GM18517 (cell line): ENCODE results near the gene MSRB2.
"Not testable (repeated sequence)": the region's sequence is repeated elsewhere in the genome, so short reads cannot be mapped to it uniquely, and the experiment has no call there.

Experiments used
- ATAC-seq: cut with Tn5 transposase; IDR thresholded peaks from one replicate; pipeline ENCODE4 v1.9.1; 2021; ENCODE audit warnings: mild to moderate bottlenecking, moderate library complexity; ENCODE audit not compliant: unreplicated experiment

MSRB2 gene

DNA sequence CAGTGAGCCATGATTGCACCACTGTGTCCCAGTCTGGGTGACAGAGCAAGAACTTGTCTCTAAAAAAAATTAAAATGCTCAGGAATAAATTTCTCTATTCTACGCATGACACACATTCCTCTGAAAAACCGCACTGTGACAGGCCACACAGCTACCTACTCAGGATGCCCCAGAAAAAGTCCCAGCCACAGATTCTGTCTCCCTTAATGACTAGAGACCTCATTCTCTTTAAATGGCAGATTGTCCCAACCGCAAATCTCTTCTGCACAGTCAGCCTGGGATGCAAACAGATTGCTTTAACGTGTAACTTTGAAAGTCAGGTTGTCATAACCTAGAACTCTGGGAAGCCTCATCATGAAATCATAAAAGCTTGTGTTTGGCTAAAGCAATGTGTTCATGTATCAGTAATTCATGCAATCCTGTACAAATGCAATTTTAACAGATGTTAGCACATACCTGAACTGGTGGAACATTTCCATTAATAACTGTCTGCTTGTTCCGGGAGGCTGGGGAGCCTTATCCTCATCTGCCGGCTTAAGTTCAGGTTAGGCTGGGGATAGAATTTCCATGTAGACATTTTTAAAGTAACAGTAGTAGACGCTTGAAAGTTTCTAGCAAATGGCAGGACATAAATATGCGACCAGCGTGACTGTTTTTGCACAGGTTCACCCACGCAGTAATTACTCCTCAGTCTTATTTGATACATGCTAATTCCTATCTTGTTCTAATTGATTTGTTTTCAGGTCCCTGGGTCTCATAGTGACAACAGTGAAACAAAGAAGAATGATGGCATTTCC, 26.2 kb upstream of the MSRB2 start:
- ATAC-seq = no peak

DNA sequence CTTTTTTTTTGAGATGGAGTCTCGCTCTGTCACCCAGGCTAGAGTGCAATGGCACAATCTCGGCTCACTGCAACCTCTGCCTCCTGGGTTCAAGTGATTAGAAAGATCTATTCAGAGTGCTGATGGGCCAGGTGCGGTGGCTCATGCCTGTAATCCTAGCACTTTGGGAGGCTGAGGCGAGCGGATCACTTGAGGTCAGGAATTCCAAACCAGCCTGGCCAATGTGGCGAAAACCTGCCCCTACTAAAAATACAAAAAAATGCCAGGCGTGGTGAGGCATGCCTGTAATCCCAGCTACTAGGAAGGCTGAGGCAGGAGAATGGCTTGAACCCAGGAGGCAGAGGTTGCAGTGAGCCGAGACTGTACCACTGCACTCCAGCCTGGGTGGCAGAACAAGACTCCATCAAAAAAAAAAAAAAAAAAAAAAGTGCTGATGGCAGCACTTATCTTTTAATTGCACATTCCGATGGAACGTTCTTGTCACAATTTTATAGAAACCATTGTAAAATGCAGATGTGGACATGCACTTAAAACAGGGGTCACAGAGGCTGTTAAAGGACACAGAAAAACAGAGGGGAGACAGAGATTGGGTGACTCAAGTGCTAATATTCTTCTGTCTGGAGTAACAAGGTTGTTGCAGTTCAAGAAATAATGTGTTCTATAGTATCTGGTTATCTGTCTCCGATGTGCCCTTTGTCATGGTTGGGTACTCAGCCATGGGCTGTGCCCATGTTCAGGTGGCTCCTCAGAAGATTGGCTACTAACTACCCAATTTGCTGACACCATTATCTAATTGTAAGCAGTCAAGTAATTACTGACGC, 25.1 kb upstream of the MSRB2 start:
- not testable (repeated sequence) for ATAC-seq

DNA sequence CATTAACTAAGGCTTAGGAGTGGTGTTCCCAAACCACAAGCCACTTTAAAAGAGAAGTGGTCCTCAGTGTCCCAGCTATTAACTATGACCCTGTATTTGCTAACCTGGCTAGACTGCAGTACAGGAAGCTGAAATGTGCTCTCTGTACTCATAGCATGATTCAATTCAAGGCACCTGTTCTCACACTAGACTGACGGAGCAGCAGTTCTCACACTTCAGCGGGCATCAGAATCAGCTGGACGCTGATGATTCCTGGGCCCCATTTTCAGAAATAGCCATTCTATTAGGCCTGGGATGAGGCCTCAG, 24.5 kb upstream of the MSRB2 start:
- no peak for ATAC-seq

DNA sequence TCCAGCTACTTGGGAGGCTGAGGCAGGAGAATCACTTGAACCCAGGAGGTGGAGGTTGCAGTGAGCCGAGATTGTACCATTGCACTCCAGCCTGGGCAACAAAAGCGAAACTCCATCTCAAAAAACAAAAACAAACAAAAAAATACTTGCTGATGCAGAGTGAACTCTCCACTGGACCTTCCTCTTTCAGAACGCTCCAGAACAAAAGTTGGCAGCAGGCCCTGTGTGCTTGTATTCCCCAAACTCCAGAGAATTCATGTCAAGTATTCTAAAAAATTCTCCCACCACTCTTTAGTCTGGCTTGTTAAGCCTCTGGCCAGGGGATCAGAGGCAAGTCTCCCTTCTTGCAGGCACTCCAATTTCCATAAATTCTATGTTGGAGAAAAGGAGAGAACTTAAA, 22.8 kb upstream of the MSRB2 start:
- not testable (repeated sequence) for ATAC-seq

DNA sequence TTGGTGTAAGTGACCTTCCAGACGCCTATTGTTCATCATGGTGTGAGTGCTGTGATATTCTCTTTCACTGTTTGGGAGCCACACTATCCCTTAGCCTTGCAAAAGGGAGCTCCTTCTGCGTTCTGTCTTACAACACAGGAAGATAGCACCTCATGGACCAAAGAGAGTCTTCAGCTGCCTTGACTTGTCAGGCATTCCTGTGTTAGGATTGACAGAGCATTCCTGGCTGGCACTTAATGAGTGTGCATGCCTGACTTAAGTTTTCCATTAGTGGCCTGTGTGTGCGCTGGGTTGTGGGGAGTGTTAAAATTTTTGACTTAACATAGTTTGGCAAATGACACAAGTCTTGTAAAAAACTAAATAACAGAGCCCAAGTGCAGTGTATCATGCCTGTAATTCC, 21.9 kb upstream of the MSRB2 start:
- ATAC-seq = no peak

DNA sequence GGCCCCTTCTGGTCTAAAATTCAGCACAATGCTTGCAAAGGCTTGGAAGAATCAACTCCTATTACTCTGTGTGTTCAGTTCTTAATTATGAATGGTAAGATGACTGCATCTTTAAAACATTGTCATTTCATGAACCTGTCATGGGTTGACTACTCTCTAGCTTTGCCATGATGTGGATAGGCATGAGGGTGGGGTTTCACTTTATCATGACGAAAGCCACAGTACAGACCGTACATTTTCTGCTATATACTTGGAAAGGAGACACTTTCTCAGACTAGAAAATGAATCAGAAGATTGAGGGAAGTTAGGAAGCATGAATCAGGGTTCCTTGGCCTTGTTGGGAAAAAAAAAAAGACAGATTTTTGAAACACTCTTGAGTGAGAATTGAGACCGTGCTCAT, 19.7 kb upstream of the MSRB2 start:
- ATAC-seq = no peak

DNA sequence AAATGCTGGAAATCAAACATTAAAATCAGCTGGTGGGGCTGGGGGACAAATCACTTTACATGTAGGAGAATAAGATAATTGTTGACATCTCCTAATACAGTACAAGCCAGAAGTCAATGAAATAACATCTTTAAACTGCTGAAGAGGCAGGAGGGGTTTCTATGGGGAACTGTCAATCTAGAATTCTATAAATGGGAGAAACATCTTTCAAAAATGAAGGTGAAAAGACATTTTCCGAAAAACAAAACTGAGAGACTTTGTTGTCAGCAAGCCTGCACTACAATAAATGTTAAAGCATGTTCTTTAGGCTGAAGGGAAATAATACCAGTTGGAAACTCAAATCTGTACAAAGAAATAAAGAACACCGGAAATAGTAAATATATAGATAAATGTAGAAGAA, 17.3 kb upstream of the MSRB2 start:
- no peak for ATAC-seq

DNA sequence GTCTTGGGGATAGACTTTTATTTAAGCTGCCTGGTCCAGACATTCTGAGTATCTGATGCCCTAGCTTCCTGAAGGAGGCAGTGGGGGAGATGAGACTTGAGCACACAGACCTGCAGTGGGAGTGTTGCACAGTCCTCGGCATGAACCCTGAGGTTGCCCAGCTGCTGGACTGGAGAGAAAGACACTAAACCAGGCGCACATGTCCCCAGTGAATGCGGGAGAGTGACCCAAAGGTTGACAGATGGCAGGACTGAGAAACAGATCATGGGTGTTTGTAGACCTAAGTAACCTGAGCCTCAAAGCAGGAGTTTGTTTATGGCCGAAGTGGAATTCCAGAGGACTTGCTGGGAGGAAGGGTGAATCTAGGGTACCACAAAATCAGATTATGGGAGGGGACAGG, 15.7 kb upstream of the MSRB2 start:
- no peak for ATAC-seq

DNA sequence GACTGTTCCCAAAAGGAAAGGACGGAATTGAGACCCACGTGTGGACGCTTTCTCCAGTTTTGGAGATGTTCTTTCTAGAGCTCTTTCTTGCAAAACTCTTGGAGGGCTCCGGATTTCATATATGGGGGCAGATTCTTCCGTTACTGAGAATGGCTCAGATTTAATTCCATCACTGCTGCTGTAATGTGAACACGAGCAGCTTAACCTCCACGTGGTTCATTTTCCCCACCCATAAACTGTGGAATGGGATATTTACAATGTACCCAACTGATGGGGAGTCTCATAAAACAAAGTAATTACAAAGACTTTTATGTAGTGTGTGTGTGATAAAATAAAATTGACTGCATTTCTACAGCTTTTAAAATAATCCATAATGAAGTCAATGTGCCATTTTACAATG, 15.1 kb upstream of the MSRB2 start:
- no peak for ATAC-seq

DNA sequence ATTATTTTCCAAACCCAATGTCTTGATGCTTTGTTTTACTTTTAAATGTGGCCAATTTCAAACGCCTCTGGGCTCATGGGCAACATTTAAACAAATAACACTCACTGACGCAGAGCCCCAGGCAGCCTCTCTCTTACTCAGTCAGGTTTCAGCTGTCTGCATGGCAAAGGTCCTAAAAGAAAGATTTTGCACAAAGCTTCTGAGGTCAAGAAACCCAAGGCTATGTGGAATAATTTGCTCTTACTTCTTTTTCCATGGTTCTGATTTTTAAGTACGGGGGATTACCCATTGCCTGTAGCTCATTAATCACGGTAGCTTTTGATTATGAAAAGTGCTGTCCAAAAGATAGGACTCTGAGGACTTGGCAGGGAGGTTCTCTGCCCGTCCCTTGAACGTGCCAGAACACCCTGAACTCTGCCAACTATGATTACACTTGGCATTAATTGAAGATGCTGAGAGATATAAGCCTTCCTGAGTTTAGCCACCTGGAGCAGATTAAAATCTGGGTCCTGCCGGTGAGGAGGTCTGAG, 14.1 kb upstream of the MSRB2 start:
- no peak for ATAC-seq

DNA sequence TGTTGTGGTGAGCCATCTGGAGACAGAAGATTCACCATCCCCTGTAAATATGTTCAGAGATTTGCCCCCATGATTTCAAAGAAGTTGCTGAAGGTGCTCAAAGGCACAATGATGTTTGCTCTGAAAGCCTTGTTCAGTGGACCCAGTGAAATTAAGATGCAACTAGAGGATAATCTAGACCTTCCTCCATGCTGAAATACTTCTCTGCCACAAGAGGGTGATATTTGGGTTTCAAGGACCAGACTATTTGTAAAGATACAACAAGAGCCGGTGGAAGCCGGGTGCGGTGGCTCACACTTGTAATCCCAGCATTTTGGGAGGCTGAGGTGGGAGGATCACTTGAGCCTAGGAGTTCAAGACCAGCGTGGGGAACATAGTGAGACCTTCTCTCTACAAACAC, 13.5 kb upstream of the MSRB2 start:
- ATAC-seq = no peak

DNA sequence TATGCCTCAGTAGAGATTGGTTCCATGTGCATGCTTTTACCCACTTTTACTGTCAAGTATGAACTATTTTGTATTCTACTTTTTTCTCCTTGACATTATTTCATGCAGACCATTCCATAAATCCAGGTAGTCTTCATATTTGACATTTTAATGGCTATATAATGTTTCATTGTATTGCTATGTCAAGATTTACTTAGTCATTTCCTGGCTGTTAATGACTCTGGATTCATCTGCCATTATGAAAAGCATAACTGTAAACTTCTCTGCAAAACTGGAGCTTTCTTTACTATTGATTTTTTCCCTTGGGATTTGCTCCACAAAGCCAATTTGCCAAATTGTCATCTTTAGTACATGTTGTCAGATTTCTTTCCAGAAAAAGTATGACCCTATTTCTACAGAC, 6.8 kb upstream of the MSRB2 start:
- no peak for ATAC-seq

DNA sequence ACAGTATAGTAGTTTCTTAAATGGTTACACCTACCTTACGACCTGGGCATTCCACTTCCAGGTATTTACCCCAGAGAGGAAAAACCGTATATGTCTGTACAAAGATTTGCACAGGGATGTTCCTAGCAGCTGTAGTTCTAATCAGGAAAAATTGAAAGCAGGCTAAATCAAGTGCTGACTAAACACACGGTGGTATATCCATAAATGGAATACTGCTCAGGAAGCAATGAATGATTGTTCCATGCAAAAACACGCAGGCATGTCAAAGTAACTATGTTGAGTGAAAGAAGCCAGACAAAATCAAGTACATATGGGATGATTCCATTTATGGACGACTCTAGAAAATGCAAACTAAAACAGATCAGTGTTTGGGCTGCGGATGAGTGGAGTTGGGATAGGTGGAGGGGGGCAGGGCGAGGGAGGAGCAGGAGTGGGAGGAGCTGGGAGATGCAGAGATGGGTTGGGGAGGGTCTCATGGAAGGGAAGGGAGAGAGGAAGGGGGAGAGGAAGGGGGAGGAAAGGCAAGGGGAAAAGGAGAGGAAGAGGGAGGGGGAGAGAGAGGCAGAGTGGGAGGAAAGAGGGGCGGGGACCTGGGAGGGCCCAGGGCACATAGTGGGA, 484 bp upstream of the MSRB2 start:
- ATAC-seq = no peak

DNA sequence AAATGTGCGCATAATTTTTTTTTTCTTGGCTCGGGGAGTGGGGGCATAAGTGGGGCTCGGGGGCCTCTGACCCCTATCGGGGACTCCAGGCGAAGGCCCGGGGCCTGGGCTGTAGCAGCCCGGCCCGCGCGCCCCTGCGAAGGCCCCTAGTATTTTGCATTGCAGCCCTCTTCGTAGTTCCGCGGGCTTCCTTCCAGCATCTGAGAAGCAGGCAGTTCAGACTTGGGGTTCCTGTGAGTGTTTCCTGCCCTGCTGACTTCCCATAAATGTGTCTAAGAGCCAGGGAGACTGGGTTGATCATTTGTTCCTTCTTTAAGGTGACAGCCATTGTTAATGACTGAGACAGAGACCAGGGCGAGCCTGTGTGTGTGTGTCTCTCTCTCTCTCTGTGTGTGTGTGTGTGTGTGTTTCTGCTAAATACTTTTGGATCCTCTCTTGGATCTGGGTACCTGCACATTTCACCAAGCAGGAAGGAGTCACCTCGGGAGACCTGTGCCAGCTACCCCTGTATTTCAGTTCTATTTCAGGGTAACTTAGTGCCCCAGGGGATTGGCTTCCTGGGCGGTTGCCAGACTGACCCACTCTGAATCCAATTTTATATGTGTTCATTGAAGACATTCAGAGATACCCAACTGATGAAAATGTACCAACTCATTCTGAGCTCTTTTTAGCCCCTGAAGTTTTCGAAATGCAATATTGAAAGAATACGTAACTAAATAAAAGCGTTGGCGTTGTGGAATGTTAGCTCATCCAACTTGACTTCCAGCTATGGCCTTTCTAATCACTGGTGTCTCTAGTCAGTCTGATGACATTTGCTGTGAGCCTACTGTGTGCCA, 805 bp downstream of the MSRB2 start:
- peak; percentile 41 for ATAC-seq

DNA sequence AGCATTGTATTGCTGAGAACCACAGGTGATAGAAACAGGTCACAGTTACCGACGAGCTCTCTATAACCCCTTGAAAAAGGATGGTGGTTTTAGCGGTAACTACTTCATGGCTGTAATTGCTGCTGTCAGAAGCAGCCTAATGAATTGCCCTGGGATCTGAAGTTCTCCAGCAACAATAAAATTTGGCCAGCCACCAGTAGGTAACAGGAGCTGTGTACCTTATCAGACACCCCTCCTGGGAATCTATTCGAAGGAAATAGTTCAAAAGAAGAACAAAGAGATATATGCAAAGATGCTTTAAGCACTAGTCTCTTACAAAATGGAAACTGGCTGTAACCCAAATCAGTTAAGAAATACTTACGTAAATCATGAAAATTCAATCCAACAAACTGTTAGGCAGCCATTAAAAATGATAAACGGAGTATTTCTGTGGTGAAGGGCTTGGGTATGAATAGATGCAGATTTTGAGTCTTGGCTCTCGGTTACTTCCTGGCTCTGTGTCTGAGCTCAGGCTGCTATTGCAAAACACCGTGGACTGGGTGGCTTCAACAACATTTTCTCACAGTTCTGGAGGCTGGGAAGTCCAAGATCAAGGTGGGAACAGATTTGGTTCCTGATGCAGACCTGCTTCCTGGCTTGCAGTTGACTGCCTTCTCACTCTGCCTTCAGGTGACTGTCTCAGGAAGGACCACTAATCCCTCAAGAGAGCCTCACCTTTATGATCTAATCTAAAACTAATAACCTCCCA, 1.6 kb downstream of the MSRB2 start:
- ATAC-seq = no peak

DNA sequence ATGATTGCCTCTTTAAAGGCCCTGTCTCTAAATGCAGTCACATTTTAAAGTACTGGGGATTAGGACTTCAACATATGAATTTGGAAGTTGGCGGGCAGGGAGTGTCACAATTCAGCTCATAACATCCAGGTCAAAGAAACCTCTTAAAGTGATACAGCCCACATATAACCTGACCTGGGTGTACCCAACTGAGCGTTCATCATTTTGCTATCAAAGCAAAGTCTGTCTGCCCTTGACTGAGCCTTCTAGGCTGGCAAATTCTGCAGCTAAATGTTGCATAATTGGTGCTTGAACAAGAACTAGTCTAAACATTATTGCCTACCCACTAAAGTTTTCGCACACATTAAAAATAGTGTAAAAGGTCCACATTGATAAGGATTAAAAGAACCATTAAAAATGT, 3.7 kb downstream of the MSRB2 start:
- no peak for ATAC-seq

DNA sequence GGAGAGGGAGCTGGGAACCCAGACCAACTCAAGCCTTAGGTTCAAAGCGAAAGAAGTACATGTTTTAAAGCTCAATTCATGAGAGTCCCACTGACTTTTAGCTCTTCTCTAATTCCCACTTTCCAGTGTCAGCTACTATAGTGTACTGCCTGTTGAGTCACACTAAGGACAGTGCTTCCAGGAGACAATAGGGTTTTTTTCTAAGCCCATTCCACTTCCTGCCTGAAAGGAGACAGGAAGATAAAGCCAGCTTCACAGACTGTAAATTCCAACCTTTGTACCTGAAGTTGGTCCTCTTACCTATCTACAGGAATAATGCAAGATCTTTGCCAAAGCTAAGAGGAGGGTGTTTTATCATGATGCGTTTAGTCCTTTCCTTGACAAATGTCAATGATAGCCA, 4.4 kb downstream of the MSRB2 start:
- no peak for ATAC-seq

DNA sequence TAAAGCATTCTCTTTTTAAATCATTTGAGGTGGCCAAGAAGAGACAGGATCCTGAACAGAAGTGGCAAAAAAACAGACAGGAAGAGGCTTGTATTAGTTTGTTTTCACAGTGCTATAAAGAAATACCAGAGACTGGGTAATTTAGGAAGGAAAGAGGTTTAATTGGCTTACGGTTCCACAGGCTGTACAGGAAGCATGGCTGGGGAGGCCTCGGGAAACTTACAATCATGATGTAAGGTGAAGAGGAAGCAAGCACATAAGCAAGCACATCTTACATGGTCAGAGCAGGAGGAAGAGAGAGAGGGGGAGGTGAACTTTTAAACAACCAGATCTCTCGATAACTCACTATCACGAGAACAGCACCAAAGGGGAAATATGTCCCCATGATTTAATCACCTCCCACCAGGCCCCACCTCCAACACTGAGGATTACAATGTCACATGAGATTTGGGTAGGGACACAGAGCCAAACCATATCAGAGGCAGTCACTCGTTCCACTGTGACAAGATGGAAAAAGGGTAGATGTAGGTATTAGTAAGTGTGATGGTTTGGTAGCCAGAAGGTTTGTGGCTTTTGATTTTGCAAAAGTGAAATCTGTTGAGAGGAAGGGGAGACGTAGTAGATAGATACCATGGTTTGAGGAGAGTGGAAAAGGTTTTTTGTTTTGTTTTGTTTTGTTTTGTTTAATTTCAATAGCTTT, 5.1 kb downstream of the MSRB2 start:
- no peak for ATAC-seq

DNA sequence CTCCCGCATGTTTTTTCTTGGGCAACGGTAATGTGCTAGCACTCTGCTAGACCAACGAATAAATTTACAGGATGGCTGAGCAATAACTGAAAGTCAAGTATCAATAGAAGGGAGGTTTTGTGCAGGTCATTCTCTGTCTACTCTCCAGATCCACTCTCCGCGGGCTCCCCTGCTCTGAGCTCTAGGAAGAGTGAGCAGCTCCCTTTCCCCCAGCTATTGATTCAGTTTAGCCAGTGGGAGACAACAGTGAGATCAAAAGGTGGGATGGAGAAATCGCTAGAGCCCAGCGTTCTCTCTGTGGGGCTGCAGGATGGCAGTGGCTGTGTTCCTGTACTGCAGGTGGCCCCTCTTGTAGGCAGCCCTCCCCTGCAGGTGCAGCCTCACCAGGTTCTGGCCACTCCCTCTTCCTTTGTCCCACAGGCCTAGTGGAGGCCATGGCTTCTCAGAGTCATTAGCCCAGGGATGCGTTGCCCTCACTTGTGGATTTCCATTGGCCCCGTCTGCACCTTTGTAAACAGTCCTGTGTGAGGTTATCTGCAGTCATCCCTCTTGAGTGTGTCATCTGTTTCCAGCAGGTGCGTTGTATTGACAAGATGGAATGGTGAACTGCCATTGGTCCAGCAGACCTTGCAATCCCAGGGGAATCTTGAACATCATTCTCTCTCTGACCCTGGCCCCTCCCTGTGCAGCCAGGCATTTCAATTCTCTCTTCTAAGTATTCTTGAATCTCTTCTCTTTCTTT, 11.1 kb downstream of the MSRB2 start:
- no peak for ATAC-seq
